GM21528 (cell line): Measurements from ENCODE around the gene TMEM239.

Experiments used
- ATAC-seq: cut with Tn5 transposase; IDR thresholded peaks from one replicate; pipeline ENCODE4 v1.9.1; 2021; ENCODE audit warnings: mild to moderate bottlenecking, moderate library complexity; ENCODE audit not compliant: unreplicated experiment, low FRiP score

TMEM239 gene

DNA sequence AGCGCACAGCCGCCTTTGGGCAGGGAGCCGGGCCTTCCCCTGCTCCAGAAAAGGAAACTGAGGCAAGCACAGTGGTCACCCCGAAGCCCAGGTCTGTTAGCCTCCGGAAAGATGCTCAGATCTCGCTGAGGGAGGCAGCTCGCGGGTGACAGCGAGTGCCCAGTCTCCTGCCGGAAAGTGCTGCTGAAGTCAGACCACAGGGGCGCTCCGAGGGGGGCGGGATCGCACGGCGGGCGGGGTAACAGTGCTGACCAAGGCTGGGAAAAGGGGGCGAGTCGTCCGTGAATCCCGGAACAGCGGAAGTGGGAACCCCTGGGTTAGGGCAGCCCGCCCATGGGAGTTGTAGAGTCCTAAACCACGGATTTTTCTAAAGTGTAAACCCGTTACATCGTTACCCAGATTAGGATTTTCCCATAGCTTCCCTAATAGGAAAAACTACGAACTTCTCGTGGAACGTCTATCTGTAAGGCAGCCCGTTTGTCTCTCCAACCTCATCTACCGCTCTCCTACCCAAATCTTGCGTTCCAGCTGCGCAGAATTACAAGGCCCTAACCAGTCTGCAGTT is 24.9 kb downstream of the TMEM239 start:
- ATAC-seq, result peak; percentile 49

DNA sequence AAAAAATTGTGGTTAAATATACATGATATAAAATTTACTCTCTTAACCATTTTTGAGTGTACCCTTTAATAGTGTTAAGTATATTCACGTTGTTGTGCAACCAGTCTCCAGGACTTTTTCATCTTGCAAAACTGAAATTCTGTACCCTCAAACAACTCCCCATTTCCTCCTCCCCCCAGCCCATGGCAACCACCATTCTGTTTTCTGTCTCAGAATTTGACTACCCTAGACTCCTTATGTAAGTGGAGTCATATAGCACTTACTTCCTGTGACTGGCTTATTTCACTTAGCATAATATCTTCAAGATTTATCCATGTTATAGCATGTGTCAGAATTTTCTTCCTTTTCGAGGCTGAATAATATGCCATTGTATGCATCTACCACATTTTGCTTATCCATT is 29.4 kb downstream of the TMEM239 start:
- no peak for ATAC-seq

DNA sequence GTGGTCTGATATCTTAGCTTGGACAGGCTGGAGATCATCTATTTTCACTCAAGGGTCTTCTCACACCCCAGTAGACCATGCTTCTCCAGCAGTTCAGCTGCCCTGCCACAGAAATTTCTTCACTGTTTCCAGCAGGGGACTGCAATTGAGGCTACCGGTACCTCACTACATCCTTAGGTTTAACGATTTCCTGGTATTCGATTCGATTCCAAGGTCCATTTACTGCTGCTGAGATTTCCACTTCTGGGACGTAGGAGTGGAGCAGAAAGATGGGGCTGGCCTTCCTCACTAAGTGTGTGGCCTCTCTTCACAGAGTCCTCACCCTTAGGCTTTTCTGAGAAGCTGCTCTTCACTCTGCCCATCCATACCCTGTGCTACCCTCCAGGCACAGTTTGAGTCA is 30.5 kb downstream of the TMEM239 start:
- no peak for ATAC-seq

DNA sequence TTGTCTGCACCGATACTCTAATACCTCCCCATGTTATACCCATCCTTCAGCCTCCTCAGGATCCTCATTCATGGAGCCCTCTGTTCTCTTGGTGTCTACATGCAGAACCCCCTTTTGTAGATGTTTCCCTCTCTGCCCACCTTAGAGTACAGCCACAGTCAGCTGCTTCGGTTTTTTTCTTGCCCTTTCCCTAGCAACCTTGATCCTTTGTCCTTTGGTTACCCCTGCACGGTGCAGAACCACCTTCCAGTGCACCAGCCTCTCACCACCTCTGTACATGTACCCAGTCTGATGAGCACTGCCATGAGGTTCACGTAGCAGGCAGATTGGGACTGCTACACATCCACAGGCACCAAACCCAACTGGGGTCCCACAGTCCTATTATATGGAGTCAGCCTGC is 31.6 kb downstream of the TMEM239 start:
- no peak for ATAC-seq

DNA sequence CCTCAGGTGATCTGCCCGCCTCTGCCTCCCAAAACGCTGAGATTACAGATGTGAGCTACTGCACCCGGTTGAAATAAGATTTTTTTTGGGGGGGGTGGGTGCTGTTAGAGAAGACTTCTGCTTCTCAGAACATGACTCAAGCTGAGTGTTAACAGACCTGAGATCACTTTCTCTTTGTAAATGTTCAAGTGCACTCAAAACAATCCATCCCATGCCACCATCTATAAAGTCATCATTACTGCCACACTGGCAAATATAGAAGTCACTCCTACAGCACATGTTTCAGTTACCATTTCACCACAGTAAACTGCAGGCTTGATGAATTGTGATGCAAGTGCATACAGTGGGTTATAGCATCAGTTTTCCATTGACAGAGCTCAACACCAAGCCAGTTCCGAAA is 33.4 kb downstream of the TMEM239 start:
- ATAC-seq, result no peak

DNA sequence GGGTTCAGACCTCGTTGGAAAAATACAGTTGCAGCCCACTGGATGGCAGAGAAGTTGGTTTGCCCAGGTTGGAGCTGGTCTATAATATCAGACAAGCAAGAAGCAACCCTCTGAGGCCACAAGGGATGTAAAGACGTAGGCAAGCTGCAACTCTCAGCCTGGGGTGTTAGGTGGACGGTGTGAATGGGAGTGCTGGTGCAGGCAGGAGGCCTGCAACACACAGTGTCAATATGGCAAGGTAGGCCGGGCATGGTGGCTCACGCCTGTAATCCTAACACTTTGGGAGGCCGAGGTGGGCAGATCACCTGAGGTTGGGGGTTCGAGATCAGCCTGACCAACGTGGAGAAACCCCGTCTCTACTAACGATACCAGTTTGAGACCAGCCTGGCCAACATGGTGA is 34.9 kb downstream of the TMEM239 start:
- no peak for ATAC-seq

DNA sequence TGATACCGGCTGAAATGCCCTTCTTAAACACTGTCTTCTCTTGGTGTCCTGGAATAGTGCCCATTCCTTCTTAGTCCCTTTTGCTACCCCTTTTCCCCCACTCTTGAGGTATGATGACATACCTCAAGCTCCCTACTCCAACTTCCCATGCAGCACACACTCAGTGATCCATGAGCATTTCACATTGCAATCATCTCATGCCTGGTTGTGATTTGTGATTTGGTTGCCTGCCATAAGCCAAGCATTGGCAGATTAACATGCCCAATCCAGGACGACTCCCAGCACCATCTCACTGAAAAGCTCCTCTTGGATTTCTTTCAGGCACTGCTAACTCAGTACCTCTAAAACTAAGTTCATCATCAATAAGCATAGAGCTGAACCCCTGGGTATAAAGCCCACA is 42.4 kb downstream of the TMEM239 start:
- no peak for ATAC-seq

DNA sequence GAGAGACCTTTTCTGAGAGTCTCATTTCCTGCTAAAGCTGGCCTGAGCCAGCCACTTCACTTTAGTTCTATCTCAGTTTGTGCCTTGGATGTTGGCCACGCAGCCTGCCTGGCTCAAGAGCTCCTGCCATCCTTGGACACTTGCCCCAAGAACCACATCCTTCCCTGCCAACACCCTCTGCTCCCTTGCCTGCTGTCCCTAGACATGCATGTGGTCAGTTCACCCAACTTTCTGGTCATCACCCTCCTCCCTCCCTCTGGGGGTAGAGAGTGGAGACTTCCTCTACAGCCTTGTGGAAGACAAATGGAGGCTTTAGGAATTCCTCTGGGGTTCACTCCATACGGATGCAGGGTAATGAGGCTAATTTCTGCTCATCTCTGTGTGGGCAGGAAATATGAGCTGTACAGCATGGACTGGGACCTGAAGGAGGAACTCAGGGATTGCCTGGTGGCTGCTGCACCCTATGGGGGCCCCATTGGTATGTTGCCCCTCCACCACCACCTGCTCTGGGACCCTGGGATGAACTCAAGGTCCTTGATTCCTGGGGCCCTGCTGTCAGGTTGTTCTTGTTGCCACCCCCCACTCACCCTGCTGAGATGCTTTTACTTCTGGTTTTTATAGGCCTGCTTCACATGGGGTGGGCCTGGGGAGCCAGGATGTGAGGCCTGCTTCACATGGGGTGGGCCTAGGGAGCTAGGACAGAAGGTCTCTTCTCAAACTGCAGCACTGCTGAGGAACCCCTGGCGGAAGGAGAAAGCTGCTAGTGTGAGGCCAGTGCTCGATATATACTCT is 43.4 kb downstream of the TMEM239 start:
- no peak for ATAC-seq

DNA sequence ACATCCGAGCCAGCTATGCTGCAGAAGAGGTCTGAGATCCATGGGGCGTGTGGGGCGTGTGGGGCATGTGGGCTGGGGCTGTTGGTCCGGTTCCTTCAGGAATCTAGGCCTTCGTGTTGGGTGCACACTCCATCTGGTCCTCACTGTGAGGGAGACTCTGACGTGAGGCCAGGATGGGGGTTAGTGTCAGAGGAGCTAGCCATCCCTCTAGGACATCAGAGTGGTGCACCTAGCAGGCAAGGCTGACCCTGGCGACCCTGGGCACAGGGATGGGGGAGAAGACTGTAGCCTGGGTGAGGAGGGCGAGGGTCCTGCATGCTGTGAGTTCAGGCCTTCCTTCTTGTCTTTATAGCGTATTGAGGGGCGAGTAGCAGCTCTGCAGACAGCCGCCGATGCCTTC is 48.5 kb downstream of the TMEM239 start:
- no peak for ATAC-seq

DNA sequence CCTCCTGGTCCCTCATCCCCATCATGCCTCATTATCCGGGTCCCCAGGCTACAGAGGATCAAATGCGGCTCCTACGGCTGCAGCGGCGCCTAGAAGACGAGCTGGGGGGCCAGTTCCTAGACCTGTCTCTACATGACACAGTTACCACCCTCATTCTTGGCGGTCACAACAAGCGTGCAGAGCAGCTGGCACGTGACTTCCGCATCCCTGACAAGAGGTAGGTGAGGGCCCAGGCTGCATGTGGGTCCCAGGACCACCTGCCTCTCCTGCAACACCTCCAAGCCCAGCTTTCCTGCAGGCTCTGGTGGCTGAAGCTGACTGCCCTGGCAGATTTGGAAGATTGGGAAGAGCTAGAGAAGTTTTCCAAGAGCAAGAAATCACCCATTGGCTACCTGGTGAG is 48.9 kb downstream of the TMEM239 start:
- ATAC-seq, result no peak

DNA sequence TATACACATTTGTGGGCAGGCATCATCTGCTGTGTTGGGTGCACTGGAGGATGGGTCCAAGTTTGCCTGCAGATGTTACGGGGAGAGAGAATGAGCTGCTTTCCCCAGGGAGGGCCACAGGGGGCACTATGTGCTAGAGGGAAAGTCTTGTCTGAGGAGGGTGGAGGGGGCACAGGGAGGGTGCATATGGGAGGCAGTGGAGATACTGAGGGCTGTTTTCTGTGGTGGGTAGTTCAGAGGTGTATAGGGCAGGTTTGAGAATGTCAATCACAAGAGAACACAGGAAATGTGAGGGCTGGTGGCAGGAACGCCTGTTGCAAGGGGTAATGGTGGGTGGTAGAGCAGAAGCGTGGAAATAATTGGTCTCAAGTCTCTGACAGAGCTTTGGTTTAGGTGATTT is 49.5 kb downstream of the TMEM239 start:
- no peak for ATAC-seq

DNA sequence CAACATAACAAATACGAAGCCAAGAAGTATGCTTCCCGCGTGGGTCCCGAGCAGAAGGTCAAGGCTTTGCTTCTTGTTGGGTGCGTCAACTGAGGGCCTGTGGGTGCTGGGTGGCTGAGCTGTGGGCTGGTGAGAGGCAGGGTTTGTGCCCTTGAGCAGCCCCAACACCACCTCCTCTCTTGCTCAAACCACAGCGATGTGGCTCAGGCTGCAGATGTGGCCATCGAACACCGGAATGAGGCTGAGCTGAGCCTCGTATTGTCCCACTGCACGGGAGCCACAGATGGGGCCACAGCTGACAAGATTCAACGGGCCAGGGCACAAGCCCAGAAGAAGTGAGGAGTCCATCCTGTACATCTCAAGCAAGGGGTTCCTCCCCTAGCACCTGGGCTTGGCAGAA is 50.1 kb downstream of the TMEM239 start:
- no peak for ATAC-seq

DNA sequence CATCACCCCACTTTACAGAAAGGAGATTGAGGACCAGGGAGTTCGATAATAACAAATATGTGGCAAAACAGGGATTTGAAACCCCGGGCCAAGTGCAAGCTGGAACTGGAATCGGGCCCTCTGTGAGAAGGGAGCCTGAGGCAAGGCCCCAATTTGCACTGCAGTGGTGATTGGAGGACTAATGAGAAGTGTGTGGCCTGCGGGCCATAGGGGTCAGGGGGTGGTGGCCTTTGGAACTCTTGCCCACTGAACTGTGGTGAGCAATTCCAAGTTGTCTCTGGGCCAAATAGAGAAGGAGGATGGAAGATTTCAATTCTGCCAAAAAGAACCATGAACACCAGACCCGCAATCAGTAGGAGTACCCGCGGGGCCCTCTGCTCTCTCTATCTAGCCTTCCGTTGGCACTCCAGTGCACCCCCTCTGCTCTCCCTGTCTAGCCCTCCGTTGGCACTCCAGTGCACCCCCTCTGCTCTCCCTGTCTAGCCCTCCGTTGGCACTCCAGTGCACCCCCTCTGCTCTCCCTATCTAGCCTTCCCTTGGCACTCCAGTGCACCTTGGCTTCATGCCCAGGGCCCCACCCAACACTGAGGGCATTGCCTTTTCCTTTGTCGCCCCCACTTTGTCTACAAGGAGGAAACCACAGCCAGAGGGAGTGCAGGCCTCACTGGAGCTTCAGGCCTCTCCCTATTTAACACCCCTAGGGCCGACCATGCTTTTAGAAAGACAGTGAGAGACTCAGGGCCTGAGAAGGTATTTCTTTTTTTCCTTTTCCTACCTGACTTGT is 51.1 kb downstream of the TMEM239 start:
- ATAC-seq, result no peak
